MCF 10A (cell line): ENCODE data around the gene GATA5. TPM values are rescaled to one million over a fixed set of nuclear protein-coding genes. Genes with fewer than 3 reads are reported as not detected.
"Not testable (repeated sequence)": the region's sequence is repeated elsewhere in the genome, so short reads cannot be mapped to it uniquely, and the experiment has no call there.

Experiments
- BruUV-seq: library from RNA; stranded (reverse); fragments of 400-500 nt; replicated peaks from 2 replicates; lab custom pipeline; 2021; lab: Mats Ljungman, UMichigan
- CTCF ChIA-PET: fragments of 300-600 bp; sonication (Branson Sonifier 250); formaldehyde crosslinking; extraction: SDS; loops from one replicate; lab custom pipeline; 2021; ENCODE audit warnings: antibody characterized with exemption, inconsistent platforms; lab: Yijun Ruan, JAX
- POLR2A ChIA-PET: fragments of 300-600, 350-650 bp; sonication (Branson Sonifier 250); formaldehyde crosslinking; extraction: SDS; loops from one replicate; lab custom pipeline; 2020; ENCODE audit warnings: antibody characterized with exemption, inconsistent platforms; lab: Yijun Ruan, JAX
- DNase-seq: peaks from one replicate; pipeline ENCODE4 v3.0.0-alpha.2; 2018; ENCODE audit not compliant: unreplicated experiment
- H3K27ac Mint-ChIP-seq: one replicate; pipeline ENCODE4 v1.8.0; 2022; ENCODE audit warnings: mild to moderate bottlenecking, low read depth, mixed read lengths; ENCODE audit not compliant: unreplicated experiment
- H3K27me3 Mint-ChIP-seq: one replicate; pipeline ENCODE4 v1.8.0; 2022; ENCODE audit warnings: mixed read lengths; ENCODE audit not compliant: insufficient read depth, unreplicated experiment
- H3K36me3 Mint-ChIP-seq: one replicate; pipeline ENCODE4 v1.8.0; 2022; ENCODE audit warnings: mild to moderate bottlenecking, moderate library complexity, mixed read lengths; ENCODE audit not compliant: insufficient read depth, unreplicated experiment
- H3K4me1 Mint-ChIP-seq: one replicate; pipeline ENCODE4 v1.8.0; 2022; ENCODE audit warnings: mixed read lengths; ENCODE audit not compliant: insufficient read depth, unreplicated experiment
- H3K4me3 Mint-ChIP-seq: one replicate; pipeline ENCODE4 v1.8.0; 2022; ENCODE audit warnings: mild to moderate bottlenecking, moderate library complexity, mixed read lengths; ENCODE audit not compliant: unreplicated experiment
- H3K9me3 Mint-ChIP-seq: one replicate; pipeline ENCODE4 v1.8.0; 2022; ENCODE audit warnings: mixed read lengths; ENCODE audit not compliant: unreplicated experiment
- intact Hi-C: fragments of 100-400 bp; cut with micrococcal nuclease; formaldehyde crosslinking; loops from 2 replicates; pipeline ENCODE4 v1.14.1; 2022
- total RNA-seq: library from RNA; stranded (reverse); gene quantifications from 2 replicates; pipeline ENCODE4 v1.2.3, GENCODE V29; 2022
- TF ChIP-seq, protein P1 (sequence below): fragments of 200-600 bp; IDR thresholded peaks from one replicate; pipeline ENCODE4 v1.8.0; 2022; ENCODE audit warnings: antibody characterized with exemption, mild to moderate bottlenecking; ENCODE audit not compliant: unreplicated experiment

Gene GATA5
- total RNA-seq, 1 experiment from 2014 or later, result not detected

DNA sequence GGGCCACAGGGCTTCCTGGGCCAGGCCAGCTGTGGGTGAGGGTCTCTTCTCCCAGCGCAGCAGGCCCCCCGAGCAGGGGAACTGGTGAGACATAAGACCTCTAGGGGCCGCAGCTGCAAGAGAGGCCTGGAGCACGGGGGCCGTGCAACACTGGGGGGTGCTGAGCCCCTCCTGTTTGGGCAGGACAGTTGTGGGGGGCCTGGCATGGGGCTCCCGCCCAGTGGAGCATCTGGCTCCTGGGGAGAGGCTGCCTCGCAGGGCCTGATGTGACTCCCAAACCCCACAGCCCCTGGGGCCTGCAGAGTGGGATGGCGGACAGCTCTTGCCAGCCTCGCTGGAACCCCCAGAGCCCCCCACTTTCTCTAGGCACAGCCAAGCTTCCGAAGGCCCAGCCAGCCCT lies 16.9 kb upstream of the GATA5 start:
- no peak for DNase-seq
- ChIA-PET POLR2A (interaction anchor here (0.6 to 1.3 kb wide), 3 partner anchors 45 to 95 kb away, joined by 3 read pairs; no protein-coding TSS in a partner anchor), CTCF (interaction anchor here (0.6 to 2.5 kb wide), 4 partner anchors 12 to 487 kb away, joined by 3 to 17 read pairs (median 3); no protein-coding TSS in a partner anchor)
- TF ChIP-seq, protein P1, sequence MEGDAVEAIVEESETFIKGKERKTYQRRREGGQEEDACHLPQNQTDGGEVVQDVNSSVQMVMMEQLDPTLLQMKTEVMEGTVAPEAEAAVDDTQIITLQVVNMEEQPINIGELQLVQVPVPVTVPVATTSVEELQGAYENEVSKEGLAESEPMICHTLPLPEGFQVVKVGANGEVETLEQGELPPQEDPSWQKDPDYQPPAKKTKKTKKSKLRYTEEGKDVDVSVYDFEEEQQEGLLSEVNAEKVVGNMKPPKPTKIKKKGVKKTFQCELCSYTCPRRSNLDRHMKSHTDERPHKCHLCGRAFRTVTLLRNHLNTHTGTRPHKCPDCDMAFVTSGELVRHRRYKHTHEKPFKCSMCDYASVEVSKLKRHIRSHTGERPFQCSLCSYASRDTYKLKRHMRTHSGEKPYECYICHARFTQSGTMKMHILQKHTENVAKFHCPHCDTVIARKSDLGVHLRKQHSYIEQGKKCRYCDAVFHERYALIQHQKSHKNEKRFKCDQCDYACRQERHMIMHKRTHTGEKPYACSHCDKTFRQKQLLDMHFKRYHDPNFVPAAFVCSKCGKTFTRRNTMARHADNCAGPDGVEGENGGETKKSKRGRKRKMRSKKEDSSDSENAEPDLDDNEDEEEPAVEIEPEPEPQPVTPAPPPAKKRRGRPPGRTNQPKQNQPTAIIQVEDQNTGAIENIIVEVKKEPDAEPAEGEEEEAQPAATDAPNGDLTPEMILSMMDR, result no peak
- Mint-ChIP-seq H3K27me3 (no peaks in the 10 kb centered on the region), H3K36me3 (no peaks in the 10 kb centered on the region), H3K4me1 (no peaks in the 10 kb centered on the region), H3K27ac (no peak overlapping the region), H3K9me3 (no peaks in the 10 kb centered on the region), H3K4me3 (no peak overlapping the region)
- intact Hi-C loops, result no loop called here
- no TSS peak for BruUV-seq

DNA sequence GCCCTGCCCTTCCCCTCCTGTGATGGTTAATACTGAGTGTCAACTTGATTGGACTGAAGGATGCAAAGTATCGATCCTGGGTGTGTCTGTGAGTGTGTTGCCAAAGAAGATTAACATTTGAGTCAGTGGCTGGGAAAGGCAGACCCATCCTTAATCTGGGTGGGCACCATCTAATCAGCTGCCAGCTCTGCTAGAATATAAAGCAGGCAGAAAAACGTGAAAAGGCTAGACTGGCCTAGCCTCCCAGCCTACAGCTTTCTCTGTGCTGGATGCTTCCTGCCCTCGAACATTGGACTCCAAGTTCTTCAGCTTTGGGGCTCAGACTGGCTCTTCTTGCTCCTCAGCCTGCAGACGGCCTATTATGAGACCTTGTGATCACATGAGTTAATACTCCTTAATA lies 15.0 kb upstream of the GATA5 start:
- H3K27ac Mint-ChIP-seq, H3K4me1 Mint-ChIP-seq, H3K9me3 Mint-ChIP-seq, DNase-seq, H3K4me3 Mint-ChIP-seq, POLR2A ChIA-PET, intact Hi-C loops, H3K36me3 Mint-ChIP-seq, BruUV-seq: not testable (repeated sequence)
- peaks cover 11% of the 10 kb centered on the region for H3K27me3 Mint-ChIP-seq
- CTCF ChIA-PET, result interaction anchor here (0.6 to 1.1 kb wide), 2 partner anchors 9 to 128 kb away, joined by 4 to 7 read pairs; no protein-coding TSS in a partner anchor

DNA sequence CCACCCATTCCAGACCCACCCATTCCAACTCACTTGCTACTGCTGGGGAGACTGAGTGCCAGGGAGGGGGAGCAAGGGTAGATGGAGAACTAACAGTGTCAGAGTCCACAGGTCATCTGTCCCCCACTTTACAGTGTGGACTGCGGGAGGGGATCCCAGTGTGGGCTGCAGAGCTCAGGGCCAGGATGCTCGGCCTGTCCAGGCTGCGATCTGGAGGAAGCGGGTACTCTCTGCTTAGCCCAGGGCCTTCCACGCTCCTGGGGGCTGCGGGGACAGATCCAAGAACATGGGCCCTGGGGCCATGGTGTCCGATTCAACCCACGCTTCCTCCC lies 14.1 kb upstream of the GATA5 start:
- CTCF ChIA-PET, result interaction anchor here (0.6 to 2.4 kb wide), 3 partner anchors 10 to 136 kb away, joined by 3 to 11 read pairs (median 3); no protein-coding TSS in a partner anchor

DNA sequence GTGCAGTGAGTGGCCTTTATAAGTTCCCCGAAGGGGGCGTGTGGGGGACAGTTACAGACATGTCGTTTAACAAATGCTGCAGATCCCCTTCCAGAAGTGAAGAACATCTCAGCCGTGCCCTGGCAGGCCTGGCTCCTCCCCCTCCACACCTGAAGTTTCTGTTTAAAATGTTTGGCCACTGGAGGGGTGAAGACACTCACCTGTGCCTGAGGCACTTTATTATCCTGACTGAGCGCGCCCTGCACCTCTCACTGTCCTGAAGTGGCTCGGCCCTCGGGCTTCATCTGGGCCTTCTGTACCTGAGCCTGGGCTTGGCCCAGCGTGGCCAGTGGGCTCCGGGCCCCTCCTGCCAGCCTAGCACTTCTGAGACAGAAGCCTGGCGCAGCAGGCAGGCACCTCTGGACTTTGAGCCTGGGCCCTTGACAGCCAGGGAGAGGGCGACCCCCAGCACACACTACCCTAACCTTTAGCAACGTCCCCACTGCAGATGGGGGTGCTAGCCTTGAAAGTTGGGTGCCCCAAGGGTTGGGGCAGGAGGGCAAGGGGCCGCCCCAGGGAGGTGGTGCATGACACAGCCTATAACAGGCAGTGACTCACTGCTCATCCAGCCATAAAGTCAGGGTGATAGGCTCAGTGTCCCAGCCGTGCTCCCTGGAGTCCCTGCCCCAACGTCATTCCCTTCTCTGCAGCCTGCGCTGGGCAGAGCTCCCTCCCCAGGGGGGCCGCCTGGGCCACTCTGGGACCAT lies 13.6 kb upstream of the GATA5 start:
- TF ChIP-seq, protein P1, result no peak
- intact Hi-C loops, result no loop called here
- ChIA-PET CTCF (interaction anchor here (0.5 to 2.4 kb wide), 5 partner anchors 10 to 519 kb away, joined by 3 to 11 read pairs (median 4); no protein-coding TSS in a partner anchor), POLR2A (interaction anchor here (1.0 to 1.2 kb wide), 2 partner anchors 114 to 307 kb away, joined by 3 to 4 read pairs; partner anchors contain the start of gene MRGBP)
- Mint-ChIP-seq H3K27me3 (peaks cover 11% of the 10 kb centered on the region), H3K36me3 (no peaks in the 10 kb centered on the region), H3K27ac (no peak overlapping the region), H3K4me3 (no peak overlapping the region), H3K9me3 (no peaks in the 10 kb centered on the region), H3K4me1 (no peaks in the 10 kb centered on the region)
- peak; percentile 47 for DNase-seq
- BruUV-seq, result no TSS peak

More for the DNA sequence above, 14.1 kb upstream of the GATA5 start:
- H3K36me3 Mint-ChIP-seq, result no peaks in the 10 kb centered on the region
- POLR2A ChIA-PET, result interaction anchor here (1.0 to 1.2 kb wide), 2 partner anchors 113 to 307 kb away, joined by 3 to 4 read pairs; partner anchors contain the start of gene MRGBP
- H3K27me3 Mint-ChIP-seq, result peaks cover 11% of the 10 kb centered on the region
- no peaks in the 10 kb centered on the region for H3K4me1 Mint-ChIP-seq
- H3K4me3 Mint-ChIP-seq, result no peak overlapping the region
- intact Hi-C loops, result no loop called here
- TF ChIP-seq, protein P1, result no peak
- no peak overlapping the region for H3K27ac Mint-ChIP-seq
- no TSS peak for BruUV-seq
- no peaks in the 10 kb centered on the region for H3K9me3 Mint-ChIP-seq
- DNase-seq, result no peak
